Right lobe of liver (tissue), 6 donors: Measurements from ENCODE around the gene FBXO27. TPM values are rescaled to one million over a fixed set of nuclear protein-coding genes. Genes with fewer than 3 reads are reported as not detected.

Experiments
- ATAC-seq, 4 donors: fragments of 200-7000 bp; cut with Tn5 transposase; one replicate each; pipeline ENCODE4 v1.9.1; 2020; ENCODE audit warnings: mild to moderate bottlenecking in 4 of 4, moderate library complexity in 4 of 4
- DNase-seq, 3 donors: peaks; one replicate each; pipeline ENCODE4 v3.0.0-alpha.2; 2020
- H3K27ac ChIP-seq, 3 donors: fragments of 200-600 bp; one replicate each; pipeline ENCODE4 v1.8.0; 2022
- H3K27me3 ChIP-seq, 2 donors: fragments of 200-600 bp; one replicate each; pipeline ENCODE4 v1.8.0; 2022
- H3K36me3 ChIP-seq, 4 donors: fragments of 200-600 bp; sonication (generic) in 1 of 4; one replicate each; pipeline versions ENCODE4 v1.5.1 to v1.8.0; 2017 to 2022; ENCODE audit warnings: control low read depth in 1 of 4
- H3K4me1 ChIP-seq, 4 donors: fragments of 200-600 bp; sonication (generic) in 1 of 4; one replicate each; pipeline versions ENCODE4 v1.5.1 to v1.8.0; 2017 to 2022; ENCODE audit warnings: control low read depth in 1 of 4
- H3K4me3 ChIP-seq, 3 donors: fragments of 200-600 bp; one replicate each; pipeline ENCODE4 v1.8.0; 2022
- H3K9me3 ChIP-seq, 4 donors: fragments of 200-600 bp; sonication (generic) in 1 of 4; one replicate each; pipeline versions ENCODE4 v1.5.1 to v1.8.0; 2017 to 2022; ENCODE audit warnings: control low read depth in 1 of 4
- POLR2A ChIP-seq: fragments of 450-650 bp; IDR thresholded peaks from one replicate; pipeline ENCODE4 v1.6.1; 2017; ENCODE audit warnings: antibody characterized with exemption, mild to moderate bottlenecking
- WGBS: methylation state at CpG from one replicate; pipeline ENCODE4 v1.1.6; 2018; ENCODE audit warnings: low coverage, low lambda C conversion rate; ENCODE audit not compliant: insufficient coverage; ENCODE audit errors: missing lambda C conversion rate; 5-methylcytosine and 5-hydroxymethylcytosine counted together
- intact Hi-C, 2 donors: fragments of 100-400 bp; cut with DNase I; formaldehyde crosslinking; loops; one replicate each; pipeline versions ENCODE4 v1.11.2 to v1.14.1; 2022
- total RNA-seq, 6 experiments: library from RNA; depleted of rRNA in 2 of 6; stranded (reverse); fragments of >200 nt in 2 of 6; fragmentation: NEBNext Ultra II Directional in 3 of 6; extraction: Animal tissue kit (Norgen Biotek cat#: 25700) in 3 of 6; gene quantifications; one replicate each; pipeline versions ENCODE4 v1.1.0 to v1.2.4, GENCODE V29; 2016 to 2023
- TF ChIP-seq, protein P1 (sequence below), 4 donors: fragments of 200-600 bp in 3 of 4; fragments of 450-650 bp in 1 of 4; IDR thresholded peaks; one replicate each; pipeline versions ENCODE4 v1.5.1 to v1.8.0; 2016 to 2022; ENCODE audit warnings: antibody characterized with exemption in 4 of 4, mild to moderate bottlenecking in 2 of 4
- donor health status: DM: no; HTN: yes; CAD: no.
- donor health status: DM: no; HTN: no; CAD: no.
- donor health status: DM: no; HTN: no; CAD: no.
- donor health status: DM: no; HTN: yes; CAD: no.
- donor health status: DM: no; HTN: yes; CAD: no.

Gene FBXO27
- total RNA-seq, 6 experiments from 2014 or later: 3.7 to 15.5 (median 7.6) TPM

DNA sequence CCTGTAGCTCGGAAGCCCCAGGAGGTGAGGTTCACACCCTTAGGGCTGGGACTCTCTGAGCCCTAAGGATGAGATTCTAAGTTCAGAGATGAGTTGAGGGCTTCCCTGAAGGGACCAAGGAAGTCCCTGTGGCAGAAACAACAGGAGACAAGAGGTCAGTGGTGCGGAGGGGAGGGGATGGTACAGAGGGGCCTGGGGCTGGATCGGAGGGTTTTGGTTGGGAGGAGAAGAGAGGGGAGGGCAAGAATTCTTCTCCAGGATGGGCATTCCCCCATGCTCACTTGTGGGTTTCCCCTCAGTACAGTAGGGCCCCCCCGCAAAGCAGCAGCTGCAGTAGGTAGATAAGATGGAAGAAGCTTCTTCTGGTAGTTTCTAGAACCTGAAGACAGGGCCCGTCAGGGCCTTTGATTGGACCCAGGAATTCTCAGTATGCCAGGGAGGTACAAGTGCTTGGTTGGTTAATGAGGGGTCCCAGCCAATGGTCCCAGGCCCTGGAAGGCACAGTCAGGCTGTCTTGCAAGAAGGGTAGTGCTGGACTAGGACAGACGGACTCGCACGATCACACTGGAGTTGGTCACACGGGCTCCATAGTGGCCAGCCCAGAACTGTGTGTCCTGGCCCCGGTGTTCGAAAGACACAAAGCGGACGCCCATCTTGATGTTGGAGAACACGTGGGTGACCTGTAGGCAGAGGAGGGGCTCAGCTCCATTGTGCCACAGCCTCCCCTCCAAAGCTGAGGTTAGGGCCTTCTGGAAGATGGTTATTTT lies 7.3 kb downstream of the FBXO27 start:
- no peak for TF ChIP-seq POLR2A
- TF ChIP-seq, protein P1, sequence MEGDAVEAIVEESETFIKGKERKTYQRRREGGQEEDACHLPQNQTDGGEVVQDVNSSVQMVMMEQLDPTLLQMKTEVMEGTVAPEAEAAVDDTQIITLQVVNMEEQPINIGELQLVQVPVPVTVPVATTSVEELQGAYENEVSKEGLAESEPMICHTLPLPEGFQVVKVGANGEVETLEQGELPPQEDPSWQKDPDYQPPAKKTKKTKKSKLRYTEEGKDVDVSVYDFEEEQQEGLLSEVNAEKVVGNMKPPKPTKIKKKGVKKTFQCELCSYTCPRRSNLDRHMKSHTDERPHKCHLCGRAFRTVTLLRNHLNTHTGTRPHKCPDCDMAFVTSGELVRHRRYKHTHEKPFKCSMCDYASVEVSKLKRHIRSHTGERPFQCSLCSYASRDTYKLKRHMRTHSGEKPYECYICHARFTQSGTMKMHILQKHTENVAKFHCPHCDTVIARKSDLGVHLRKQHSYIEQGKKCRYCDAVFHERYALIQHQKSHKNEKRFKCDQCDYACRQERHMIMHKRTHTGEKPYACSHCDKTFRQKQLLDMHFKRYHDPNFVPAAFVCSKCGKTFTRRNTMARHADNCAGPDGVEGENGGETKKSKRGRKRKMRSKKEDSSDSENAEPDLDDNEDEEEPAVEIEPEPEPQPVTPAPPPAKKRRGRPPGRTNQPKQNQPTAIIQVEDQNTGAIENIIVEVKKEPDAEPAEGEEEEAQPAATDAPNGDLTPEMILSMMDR (IDR thresholded peaks at IDR 0.05): no peak
- Histone ChIP-seq H3K4me3 (no peak overlapping the region), H3K27me3 (no peaks in the 10 kb centered on the region), H3K4me1 (peaks cover 0 to under 1% (median 0%) of the 10 kb centered on the region in 4 donors), H3K27ac (no peak overlapping the region), H3K36me3 (no peaks in the 10 kb centered on the region), H3K9me3 (no peaks in the 10 kb centered on the region)
- WGBS: 92% methylated on average over 8 of the region's 14 CpGs
- intact Hi-C loops: no loop called here
- DNase-seq (no peak), ATAC-seq (peak in 1 of 4 donors; percentile 22)

DNA sequence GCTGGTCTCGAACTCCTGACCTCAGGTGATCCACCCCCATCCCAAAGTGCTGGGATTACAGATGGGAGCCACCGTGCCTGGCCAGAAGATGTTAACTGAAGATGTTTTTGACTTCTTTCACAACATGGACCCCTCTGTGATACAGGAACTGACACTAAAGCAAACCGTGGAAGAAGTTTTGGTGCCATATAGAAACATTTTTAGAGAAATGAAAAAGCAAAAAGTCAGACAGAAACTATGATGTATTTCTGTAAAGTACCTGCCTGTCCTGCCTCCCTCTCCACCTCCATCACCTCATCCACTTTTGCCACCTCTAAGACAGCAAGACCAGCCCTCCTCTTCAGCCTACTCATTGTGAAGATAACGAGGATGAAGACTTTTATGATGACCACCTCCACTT lies 11.3 kb downstream of the FBXO27 start:
- no peak overlapping the region for H3K27ac ChIP-seq
- no peak for DNase-seq
- TF ChIP-seq POLR2A: no peak
- TF ChIP-seq, protein P1 (IDR thresholded peaks at IDR 0.05): no peak
- no peaks in the 10 kb centered on the region for H3K27me3 ChIP-seq
- intact Hi-C loops: no loop called here
- no peaks in the 10 kb centered on the region for H3K9me3 ChIP-seq
- WGBS: 76% methylated on average over 3 of the region's 4 CpGs
- H3K4me1 ChIP-seq: no peaks in the 10 kb centered on the region
- no peak for ATAC-seq
- no peaks in the 10 kb centered on the region for H3K36me3 ChIP-seq
- H3K4me3 ChIP-seq: no peak overlapping the region

DNA sequence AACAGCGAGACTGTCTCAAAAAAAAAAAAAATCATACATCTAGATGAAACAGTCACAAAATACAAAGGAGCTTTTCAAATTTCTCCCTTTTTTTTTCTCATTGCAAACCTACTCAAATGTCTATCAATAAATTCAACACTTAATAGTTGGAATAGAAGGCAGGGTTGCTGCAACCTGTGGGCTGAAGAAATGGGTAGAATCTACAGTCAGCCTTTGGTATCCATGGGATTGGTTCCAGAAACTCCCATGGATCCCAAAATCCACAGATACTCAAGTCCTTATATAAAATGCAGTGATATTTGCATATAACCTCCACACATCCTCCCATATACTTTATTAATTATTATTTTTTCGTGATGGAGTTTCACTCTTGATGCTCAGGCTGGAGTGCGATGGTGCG lies 14.7 kb downstream of the FBXO27 start:
- 94% methylated on average over 4 of the region's 4 CpGs for WGBS
- TF ChIP-seq POLR2A: no peak
- TF ChIP-seq, protein P1 (IDR thresholded peaks at IDR 0.05): no peak
- no peaks in the 10 kb centered on the region for H3K27me3 ChIP-seq
- intact Hi-C loops: no loop called here
- no peak for ATAC-seq
- no peaks in the 10 kb centered on the region for H3K36me3 ChIP-seq
- H3K4me1 ChIP-seq: no peaks in the 10 kb centered on the region
- H3K27ac ChIP-seq: no peak overlapping the region
- H3K4me3 ChIP-seq: no peak overlapping the region
- no peaks in the 10 kb centered on the region for H3K9me3 ChIP-seq
- DNase-seq: no peak

DNA sequence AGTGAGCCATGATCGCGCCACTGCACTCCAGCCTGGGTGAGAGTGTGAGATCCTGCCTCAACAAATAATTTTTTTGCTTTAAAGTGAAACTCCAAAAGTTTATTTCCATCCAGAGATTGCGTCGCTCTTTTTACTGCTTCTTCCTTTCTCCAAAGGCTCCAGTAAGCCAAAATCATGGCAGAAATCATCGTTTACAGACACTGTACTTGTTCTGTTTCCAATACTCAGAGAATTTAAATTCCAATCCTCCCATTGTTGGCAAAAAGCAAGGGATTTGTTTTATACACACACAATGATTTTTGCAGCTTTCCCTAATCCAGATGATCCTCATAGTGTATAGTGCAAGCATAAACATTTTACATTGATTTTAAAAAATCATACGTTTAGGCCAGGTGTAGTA lies 15.3 kb downstream of the FBXO27 start:
- TF ChIP-seq, protein P1 (IDR thresholded peaks at IDR 0.05): no peak
- no peak for TF ChIP-seq POLR2A
- DNase-seq: no peak
- H3K4me1 ChIP-seq: no peaks in the 10 kb centered on the region
- no peaks in the 10 kb centered on the region for H3K36me3 ChIP-seq
- H3K9me3 ChIP-seq: no peaks in the 10 kb centered on the region
- WGBS: 87% methylated on average over 6 of the region's 6 CpGs
- H3K27ac ChIP-seq: no peak overlapping the region
- H3K4me3 ChIP-seq: no peak overlapping the region
- ATAC-seq: no peak
- intact Hi-C loops: no loop called here
- H3K27me3 ChIP-seq: no peaks in the 10 kb centered on the region
